Vagina (tissue), 2 donors: ENCODE measurements around the gene LRRC27. TPM values are rescaled to one million over a fixed set of nuclear protein-coding genes. Genes with fewer than 3 reads are reported as not detected.

ENCODE experiments used
- DNase-seq, 2 donors: peaks; one replicate each; pipeline ENCODE4 v3.0.0-alpha.2; 2017; ENCODE audit errors: extremely low spot score in 2 of 2
- H3K27ac ChIP-seq: fragments of 200-600 bp; sonication (generic); one replicate; pipeline ENCODE4 v1.5.1; 2019
- H3K27me3 ChIP-seq: fragments of 200-600 bp; sonication (generic); one replicate; pipeline ENCODE4 v1.5.1; 2019
- H3K36me3 ChIP-seq, 2 donors: fragments of 200-600 bp; sonication (generic); one replicate each; pipeline ENCODE4 v1.5.1; 2017 to 2019
- H3K4me1 ChIP-seq: fragments of 200-600 bp; sonication (generic); one replicate; pipeline ENCODE4 v1.5.1; 2019
- H3K4me3 ChIP-seq, 2 donors: fragments of 200-600 bp; sonication (generic); 1 replicate in 1 of 2; 2 replicates in 1 of 2; pipeline ENCODE4 v1.5.1; 2016 to 2019
- H3K9me3 ChIP-seq: fragments of 200-600 bp; sonication (generic); one replicate; pipeline ENCODE4 v1.5.1; 2019
- CTCF ChIP-seq, 3 experiments: fragments of 450-650 bp in 2 of 3; fragments of 200-600 bp in 1 of 3; sonication (generic) in 1 of 3; IDR thresholded peaks; one replicate each; pipeline ENCODE4 v1.5.1; 2017 to 2019; ENCODE audit warnings: antibody characterized with exemption in 3 of 3, mild to moderate bottlenecking in 2 of 3, moderate library complexity in 2 of 3
- POLR2A ChIP-seq, 2 donors: fragments of 450-650 bp; IDR thresholded peaks; one replicate each; pipeline ENCODE4 v1.6.1; 2017; ENCODE audit warnings: antibody characterized with exemption in 2 of 2, mild to moderate bottlenecking in 2 of 2, moderate library complexity in 2 of 2
- POLR2AphosphoS5 ChIP-seq, 2 donors: sonication (generic); formaldehyde crosslinking; IDR thresholded peaks; one replicate each; pipeline ENCODE4 v1.9.0; 2017; ENCODE audit warnings: antibody characterized with exemption in 2 of 2, mild to moderate bottlenecking in 2 of 2, low read depth in 1 of 2; ENCODE audit not compliant: insufficient read depth in 1 of 2
- intact Hi-C: fragments of 100-400 bp; cut with DNase I; formaldehyde crosslinking; loops from one replicate; pipeline ENCODE4 v1.15.1; 2023
- total RNA-seq: library from RNA; depleted of rRNA; stranded (reverse); fragments of >200 nt; gene quantifications from one replicate; pipeline ENCODE4 v1.2.3, GENCODE V29; 2016

The LRRC27 gene
- total RNA-seq, 1 donor from 2014 or later, result 4.9 TPM

- Histone ChIP-seq H3K4me3 (no peak overlapping the region), H3K4me1 (peaks cover 70% of the 10 kb centered on the region), H3K27ac (peak overlapping the region; percentile 62), H3K27me3 (no peaks in the 10 kb centered on the region), H3K36me3 (peaks cover 0 to 4% of the 10 kb centered on the region in 2 donors), H3K9me3 (no peaks in the 10 kb centered on the region)
- no peak for DNase-seq
- TF ChIP-seq POLR2A (IDR thresholded peaks at IDR 0.05), result no peak
- no peak for TF ChIP-seq CTCF (IDR thresholded peaks at IDR 0.05)
- TF ChIP-seq POLR2AphosphoS5 (IDR thresholded peaks at IDR 0.05; ENCODE audit: insufficient read depth in 1 of 2, low read depth in 1 of 2), result peak in 1 of 2 donors; percentile 33
- intact Hi-C loops, result no loop called here
Observed at GRCh38 chr10:132418527-132419416, 86.8 kb downstream of the LRRC27 start.

GRCh38 chr10:132419538-132420468, 87.8 kb downstream of the LRRC27 start:
- TF ChIP-seq POLR2A (IDR thresholded peaks at IDR 0.05) (no peak), POLR2AphosphoS5 (IDR thresholded peaks at IDR 0.05; ENCODE audit: insufficient read depth in 1 of 2, low read depth in 1 of 2) (no peak), CTCF (IDR thresholded peaks at IDR 0.05) (no peak)
- H3K36me3 ChIP-seq, result peaks cover 0 to 4% of the 10 kb centered on the region in 2 donors
- peaks cover 64% of the 10 kb centered on the region for H3K4me1 ChIP-seq
- intact Hi-C loops, result no loop called here
- peak overlapping the region; percentile 87 for H3K27ac ChIP-seq
- no peak overlapping the region for H3K4me3 ChIP-seq
- DNase-seq, result no peak
- H3K27me3 ChIP-seq, result no peaks in the 10 kb centered on the region
- no peaks in the 10 kb centered on the region for H3K9me3 ChIP-seq

- H3K27ac ChIP-seq, result peak overlapping the region; percentile 87
- H3K36me3 ChIP-seq, result peaks cover 0 to 4% of the 10 kb centered on the region in 2 donors
- peaks cover 64% of the 10 kb centered on the region for H3K4me1 ChIP-seq
- no peak for DNase-seq
- H3K4me3 ChIP-seq, result no peak overlapping the region
- TF ChIP-seq CTCF (IDR thresholded peaks at IDR 0.05) (no peak), POLR2AphosphoS5 (IDR thresholded peaks at IDR 0.05; ENCODE audit: insufficient read depth in 1 of 2, low read depth in 1 of 2) (no peak), POLR2A (IDR thresholded peaks at IDR 0.05) (no peak)
- no peaks in the 10 kb centered on the region for H3K9me3 ChIP-seq
- intact Hi-C loops, result no loop called here
- H3K27me3 ChIP-seq, result no peaks in the 10 kb centered on the region
Observed at GRCh38 chr10:132420469-132420980, 88.5 kb downstream of the LRRC27 start.

- no peak for DNase-seq
- peak in 1 of 2 donors; percentile 57 for TF ChIP-seq POLR2AphosphoS5 (IDR thresholded peaks at IDR 0.05; ENCODE audit: insufficient read depth in 1 of 2, low read depth in 1 of 2)
- TF ChIP-seq POLR2A (IDR thresholded peaks at IDR 0.05), result no peak
- Histone ChIP-seq H3K27ac (peak overlapping the region; percentile 87), H3K9me3 (no peaks in the 10 kb centered on the region), H3K4me3 (peak overlapping the region in 1 of 2 donors; percentile 10), H3K27me3 (no peaks in the 10 kb centered on the region), H3K4me1 (peaks cover 64% of the 10 kb centered on the region), H3K36me3 (peaks cover 0 to 4% of the 10 kb centered on the region in 2 donors)
- intact Hi-C loops, result no loop called here
Observed at GRCh38 chr10:132420981-132421846, 89.2 kb downstream of the LRRC27 start.
